Frontal cortex (tissue), 4 donors: ENCODE results near the gene APP. TPM values are rescaled to one million over a fixed set of nuclear protein-coding genes. Genes with fewer than 3 reads are reported as not detected.

ENCODE experiments used
- DNase-seq, 2 donors: peaks; one replicate each; pipeline ENCODE4 v3.0.0; 2012; ENCODE audit warnings: low spot score in 2 of 2
- FAIRE-seq: peaks from 2 replicates; lab custom pipeline; 2012; peaks lifted over from hg19 to GRCh38; lab: Jason Lieb, UNC
- total RNA-seq: library from RNA; depleted of rRNA; stranded (reverse); fragments of >200 nt; gene quantifications from one replicate; pipeline ENCODE4 v1.2.3, GENCODE V29; 2014
- donor health status: control.
- donor health status: control.
- donor health status: control.

The APP gene
- 549 TPM for total RNA-seq

DNA sequence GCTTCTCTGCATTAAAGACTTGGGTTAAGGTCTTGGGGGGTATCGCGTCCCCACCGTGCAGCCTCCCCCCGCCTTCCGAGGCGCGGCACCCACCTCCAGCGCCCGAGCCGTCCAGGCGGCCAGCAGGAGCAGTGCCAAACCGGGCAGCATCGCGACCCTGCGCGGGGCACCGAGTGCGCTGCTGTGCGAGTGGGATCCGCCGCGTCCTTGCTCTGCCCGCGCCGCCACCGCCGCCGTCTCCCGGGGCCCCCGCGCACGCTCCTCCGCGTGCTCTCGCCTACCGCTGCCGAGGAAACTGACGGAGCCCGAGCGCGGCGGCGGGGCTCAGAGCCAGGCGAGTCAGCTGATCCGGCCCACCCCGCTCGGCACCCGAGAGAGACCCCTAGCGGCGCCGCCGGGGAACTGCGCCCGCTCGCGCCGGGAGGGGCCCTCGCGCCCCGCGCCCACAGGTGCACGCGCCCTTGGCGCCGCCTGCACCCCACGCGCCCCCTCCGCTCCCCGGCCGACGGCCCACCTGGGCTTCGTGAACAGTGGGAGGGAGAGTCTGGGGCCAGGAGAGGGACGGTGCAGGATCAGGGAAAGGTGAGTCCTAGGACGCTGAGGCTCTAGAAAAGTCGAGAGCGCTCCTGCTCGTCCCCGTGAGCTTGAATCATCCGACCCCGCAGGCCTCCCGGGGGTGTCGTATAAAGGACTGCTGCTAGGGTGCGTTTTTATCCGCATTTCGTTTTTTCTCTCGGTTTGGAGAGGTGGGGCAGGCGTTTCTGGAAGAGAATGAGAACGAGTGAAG is at the start of gene APP:
TSS of gene APP (minus strand) at position 300 of the 787 bp plus-strand sequence. CDS start at position 150, 150 bp downstream.
- FAIRE-seq: no peak
- DNase-seq: peak; percentile 95 to 97

DNA sequence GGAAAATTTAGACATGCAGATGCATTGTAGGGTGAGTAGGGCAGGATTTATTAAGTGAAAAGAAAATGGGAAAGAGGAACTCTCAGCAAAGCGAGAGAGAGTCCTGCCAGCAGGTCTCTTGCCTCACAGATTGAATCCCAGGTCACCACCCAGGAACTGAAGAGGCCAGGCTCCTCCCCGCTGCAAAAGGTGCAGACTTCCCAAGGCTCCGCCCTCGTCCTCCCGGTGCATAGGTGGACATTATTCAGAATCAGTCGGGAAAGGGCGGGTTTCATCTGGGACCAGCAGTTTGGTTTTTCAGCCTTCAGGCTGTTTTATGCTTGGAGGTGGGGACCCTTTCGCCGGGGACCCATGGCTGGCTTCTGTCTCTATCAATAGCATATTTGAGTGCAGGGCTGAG is 41.6 kb upstream of the APP start:
- DNase-seq: no peak

DNA sequence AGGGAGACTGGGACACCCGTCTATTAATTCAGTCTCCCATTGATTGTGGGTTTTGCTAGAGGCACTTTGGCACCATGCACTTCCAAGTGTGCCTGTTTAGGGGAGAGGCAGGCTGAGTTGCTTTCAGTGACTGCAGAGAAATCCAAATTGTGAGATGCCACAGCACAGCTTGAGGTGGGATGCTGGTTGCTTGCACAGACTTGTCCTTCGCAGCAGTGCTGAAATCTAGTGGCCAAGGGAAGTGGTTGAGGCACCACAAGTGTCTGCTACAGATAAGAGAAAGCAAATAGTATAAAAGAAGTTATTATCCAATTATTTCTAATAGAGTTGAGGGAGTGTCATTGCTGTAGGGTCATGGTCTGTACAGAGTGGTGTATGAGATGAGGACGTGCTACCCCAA is 40.0 kb upstream of the APP start:
- FAIRE-seq: no peak
- no peak for DNase-seq

More for the DNA sequence above, 41.6 kb upstream of the APP start:
- no peak for FAIRE-seq

DNA sequence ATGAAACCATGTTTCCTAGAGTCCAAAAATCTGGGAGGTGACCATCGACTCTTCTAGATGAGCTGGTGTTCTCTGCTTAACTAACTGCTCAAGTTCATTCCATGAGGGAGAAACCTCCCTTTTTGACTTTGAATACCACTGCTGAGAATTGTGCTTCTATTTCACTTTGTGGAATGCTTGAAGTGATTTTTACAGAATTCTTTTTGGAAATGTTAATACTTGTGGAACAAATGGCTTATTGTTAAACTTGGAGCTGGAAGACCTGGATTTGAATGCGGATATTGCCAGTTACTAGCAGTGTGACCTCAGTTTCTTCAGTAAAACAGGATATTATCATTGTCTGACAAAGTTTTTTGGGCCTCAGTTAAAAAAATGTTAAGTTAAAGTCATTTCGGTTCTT is 36.5 kb upstream of the APP start:
- DNase-seq (no peak), FAIRE-seq (no peak)

DNA sequence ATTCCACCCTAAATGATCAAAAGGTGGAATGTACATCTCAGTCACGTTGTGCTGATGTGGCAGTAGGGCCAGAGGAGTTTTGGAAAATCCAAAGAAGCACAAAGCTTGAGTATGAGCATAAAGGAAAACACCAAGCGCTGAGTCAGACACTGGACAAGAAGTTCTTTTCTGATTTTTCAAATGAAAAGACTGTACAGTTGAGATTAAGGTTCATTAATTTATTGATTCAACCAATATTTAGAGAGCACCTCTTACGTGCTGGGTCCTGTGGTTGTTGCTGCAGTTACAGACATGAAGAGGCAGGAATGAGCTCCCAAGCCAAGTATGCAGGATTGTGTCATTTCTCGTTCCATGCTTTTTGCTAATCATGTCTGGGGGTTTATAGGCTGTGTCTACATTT is 28.9 kb upstream of the APP start:
- FAIRE-seq (no peak), DNase-seq (no peak)

DNA sequence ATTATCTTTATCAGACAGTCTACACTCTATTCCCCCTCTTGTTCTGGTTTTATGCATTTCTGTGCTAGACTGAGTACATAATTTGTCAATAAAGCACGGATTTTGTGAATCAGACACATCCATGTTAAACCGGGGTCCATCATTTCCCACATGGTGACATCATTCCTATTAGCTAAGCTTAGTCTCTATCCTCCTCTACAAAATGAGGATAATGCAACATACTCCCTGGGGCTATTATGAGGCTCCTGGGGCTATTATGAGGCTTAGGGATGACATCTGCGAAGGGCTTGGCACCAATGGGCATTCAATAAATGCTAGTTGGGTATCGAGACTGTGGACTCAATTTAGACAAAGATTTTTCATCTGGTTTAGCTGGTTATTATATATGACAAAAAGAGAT is 25.1 kb upstream of the APP start:
- DNase-seq: no peak
- no peak for FAIRE-seq

DNA sequence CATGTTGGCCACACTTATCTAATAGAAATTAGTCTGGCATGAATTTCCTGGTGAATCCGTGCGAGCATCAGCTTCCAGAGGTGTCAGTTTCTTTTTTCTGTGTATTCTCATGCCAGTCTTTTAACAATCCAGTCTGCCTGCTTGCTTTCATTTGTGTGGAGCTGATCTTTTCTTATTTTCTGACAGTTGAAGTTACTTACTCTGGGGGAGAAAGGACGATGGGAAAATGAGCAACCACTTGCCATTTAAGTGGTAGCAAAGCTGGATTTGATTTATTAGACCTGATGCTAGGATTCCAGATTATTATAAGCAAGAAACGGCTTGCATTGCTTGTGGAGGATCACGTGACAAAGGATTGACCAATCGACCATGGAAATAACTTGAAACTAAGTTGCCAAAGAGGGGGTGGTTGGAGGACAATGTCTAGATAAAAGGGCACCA is 24.3 kb upstream of the APP start:
- DNase-seq (no peak), FAIRE-seq (no peak)

DNA sequence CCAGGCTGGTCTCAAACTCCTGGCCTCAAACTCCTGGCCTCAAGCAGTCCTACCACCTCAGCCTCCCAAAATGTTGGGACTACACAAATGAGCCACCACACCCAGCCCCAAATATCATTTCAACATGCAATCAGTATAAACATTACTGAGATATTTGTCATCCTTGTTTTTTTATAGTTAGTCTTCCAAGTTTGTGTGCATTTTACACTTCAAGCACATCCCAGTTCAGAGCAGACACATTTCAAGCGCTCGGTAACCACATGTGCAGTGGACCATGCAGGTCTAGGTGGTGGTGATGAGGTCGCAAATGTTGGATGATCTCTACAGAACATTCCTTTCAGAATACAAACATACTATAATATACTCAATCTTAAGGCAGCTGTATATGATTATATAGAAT is 23.8 kb upstream of the APP start:
- no peak for DNase-seq

DNA sequence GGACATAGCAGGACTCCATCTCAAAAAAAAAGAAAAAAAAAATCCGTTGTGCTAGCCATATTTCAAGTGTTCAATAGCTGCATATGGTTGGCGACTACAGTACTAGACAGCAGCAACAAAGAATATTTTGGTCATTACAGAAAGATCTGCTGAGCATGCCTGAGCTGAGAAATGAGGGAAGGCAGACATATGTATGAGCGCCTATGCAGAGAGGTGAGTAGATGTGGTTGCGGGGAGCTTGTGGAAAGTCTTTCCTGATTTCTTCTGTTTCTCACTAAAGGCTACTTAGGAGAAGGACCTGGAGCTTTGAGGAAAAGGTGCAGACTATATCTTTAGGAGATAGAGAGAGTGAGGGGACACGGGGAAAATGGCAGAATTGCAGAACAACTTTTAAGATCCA is 21.0 kb upstream of the APP start:
- FAIRE-seq (no peak), DNase-seq (no peak)

More for the DNA sequence above, 23.8 kb upstream of the APP start:
- no peak for FAIRE-seq

DNA sequence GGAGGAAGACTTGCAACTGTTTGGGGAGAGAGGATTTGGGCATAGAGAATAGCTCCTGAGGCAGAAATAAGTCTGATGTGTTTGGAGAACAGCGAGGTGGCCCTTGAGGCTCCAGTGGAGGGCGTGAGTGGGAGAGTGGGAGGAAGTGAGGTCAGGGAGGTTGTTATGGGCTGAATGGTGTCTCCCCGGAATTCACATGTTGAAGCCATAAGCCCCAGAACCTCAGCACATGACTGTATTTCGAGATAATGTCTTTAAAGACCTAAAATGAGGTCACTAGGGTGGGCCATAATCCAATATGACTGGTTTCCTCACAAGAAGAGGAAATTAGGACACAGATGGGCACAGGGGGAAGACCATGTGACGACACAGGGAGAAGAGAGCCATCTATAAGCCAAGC is 17.9 kb upstream of the APP start:
- DNase-seq (no peak), FAIRE-seq (no peak)

DNA sequence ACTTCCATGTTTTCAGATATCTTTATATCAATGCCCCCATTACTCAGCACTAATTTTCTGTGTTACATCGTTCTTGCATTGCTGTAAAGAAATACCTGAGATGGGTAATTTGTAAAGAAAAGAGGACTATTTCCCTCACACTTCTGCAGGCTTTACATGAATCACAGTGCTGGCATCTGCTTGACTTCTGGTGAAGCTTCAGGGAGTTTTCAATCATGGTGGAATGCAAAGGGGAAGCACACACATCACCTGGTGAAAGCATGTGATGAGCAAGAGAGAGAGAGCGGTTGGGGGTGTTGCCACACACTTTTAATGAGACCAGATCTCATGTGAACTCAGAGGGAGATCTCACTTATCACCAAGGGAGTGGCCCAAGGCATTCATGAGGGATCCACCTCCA is 14.9 kb upstream of the APP start:
- FAIRE-seq: no peak

DNA sequence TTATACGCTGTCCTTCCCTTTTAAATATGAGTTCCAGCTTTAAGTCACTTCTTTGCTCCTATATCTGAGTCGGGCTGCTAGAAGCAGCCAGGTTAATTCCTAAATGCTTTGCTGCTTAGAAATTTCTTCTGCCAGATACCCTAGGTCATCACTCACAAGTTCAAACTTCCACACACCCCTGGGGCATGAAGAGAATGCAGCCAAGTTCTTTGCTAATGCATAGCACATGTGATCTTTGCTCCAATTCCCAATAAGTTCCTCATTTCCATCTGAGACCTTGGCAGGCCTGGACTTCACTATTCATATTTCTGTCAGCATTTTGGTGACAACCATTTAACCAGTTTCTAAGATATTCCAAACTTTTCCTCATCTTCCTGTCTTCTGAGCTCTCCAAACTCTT is 14.5 kb upstream of the APP start:
- no peak for FAIRE-seq
- DNase-seq: no peak

More for the DNA sequence above, 14.9 kb upstream of the APP start:
- no peak for DNase-seq

DNA sequence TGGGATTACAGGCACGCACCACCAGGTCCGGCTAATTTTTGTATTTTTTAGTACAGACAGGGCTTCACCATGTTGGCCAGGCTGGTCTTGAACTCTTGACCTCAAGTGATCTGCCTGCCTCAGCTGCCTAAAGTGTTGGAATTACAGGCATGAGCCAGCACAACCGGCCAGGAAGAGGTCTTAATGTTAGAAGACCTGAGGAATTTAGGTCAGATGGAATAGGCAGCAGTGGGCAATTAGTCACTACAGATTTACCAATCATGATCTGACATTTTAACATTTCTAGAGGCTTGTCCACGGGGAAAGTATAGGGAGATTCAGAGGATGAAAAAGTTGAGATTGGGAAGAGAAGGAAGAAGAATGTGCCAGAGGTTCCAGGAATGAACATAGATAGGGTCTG is 8.9 kb upstream of the APP start:
- FAIRE-seq (no peak), DNase-seq (no peak)

DNA sequence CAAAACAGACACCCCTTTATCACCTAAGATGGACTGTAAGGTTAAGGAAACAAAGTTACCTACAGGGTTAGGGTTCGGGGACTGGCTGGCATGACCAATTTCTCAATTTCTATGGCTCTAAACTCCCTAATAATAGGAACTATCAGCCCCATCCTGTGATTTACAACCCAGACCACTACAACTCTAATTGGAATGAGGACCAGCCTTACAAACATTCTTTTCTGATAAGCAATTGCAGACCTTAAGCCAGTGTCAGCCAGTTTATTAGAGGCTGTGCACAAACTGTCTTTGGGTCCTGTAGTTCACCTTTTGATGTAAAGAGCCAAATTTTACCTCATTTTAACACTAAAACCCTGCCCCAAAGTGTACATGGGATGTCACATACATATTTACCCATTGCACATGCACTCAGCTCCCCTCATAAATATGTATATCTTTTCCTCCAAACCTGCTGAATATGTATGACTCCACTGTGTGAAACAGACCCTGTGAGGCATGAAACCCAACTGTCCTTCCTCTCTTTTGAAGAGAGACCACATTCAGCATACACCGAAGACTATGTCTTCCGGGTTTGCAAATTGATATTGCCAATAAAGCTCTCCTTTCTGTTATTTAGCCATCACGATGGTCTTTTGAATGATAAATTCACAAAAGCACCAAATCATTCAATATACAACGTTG is 7.3 kb upstream of the APP start:
- DNase-seq (no peak), FAIRE-seq (no peak)

DNA sequence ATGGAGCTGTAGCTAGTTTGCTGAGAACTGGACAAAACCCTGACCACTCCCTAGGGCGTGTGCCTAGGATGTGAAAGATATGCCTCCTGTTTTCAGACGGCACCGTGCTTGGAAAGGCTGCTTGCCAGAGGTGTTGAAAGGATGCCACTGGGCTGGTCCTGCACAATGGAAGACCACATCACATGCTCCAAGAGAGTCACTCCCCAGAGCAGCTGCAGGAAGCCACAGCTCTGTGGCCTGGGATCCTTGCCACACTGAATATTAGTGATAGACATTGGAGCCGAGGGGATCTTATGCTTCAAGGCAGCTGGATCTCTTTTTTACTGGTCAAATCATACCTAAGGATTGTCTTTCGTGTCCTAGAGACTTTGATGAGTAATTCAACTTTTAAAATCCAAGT is 6.6 kb upstream of the APP start:
- DNase-seq (no peak), FAIRE-seq (no peak)

DNA sequence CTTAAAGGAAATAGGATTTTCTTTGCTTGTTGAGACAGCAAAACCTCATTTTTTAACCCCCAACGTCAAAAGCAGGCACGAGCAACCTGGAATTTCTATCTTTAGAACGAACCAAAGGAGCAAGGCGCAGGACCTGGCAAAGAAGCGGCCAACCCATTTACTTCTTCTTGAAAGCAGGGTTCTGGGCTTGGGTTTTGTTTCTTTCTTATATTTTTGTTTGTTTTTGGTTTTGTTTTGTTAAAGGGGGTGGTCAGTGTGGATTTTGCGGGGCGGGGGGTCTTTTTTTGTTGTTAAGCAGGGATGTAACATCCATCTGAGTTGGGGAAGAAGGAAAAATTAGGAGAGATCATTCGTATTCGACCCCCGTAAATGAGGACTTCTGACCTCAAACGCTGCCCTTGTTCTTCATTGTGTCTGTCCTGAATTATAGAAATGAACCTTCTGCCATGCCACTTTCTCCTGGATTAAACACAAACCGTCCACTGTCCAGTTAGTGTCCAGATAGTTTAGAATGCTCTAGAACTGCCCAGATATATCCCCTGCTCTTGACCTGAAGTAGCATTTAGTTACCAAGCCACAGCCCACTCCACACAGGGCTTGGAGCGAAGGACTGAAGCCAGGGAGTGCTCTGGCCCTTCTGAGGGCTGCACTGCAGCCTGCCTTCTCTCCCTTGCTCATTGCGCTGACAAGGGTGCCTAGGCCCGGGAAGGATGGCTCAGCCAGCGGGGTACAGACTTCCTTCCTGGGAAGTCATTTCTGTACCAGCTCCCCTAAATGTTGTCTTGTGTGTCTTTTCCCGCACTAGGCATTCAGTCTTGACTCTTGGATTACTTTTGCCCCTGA is 909 bp upstream of the APP start:
- DNase-seq: no peak
- no peak for FAIRE-seq

DNA sequence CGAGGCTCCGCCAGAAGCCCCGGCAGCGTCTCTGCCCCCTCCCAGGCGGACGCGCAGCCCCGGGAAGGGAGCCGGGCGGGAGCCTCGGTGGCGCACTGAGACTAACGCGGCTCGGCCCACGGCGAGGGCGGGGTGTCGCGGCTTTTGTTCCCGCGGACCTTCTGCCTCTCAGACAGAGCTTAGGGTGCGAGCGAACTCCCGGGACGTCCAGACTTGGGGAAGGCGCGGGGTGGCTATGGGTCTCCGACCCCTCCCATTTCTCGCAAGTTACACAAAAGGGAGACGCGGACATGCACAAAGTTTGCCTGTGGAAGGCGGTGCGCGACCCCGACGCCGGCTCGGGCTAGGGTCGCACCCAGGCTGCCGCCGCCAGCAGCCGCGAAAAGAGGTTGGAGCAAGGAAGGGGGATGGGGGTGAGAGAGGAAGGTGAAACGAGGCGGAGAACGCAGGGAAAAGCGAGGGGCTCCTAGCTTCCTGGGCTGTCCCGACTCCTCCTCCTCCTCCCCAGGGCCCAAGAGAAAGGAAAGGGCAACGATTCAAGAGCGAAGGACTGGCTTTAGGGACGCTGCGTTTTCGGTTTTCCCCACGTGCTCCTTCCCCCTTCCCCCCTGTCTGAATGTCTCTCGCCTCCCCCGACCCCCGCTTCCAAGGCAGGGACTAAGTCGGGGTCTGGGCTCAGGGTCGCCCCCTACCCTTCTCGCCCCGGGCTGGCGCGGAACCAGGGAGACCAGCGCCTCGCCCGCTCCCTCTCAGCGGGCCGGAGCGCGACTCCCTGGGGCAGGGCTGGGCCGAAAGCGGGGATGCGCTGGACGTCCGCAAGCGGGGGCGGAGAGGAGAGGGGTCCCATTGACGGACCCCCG is 729 bp downstream of the APP start:
- FAIRE-seq (no peak), DNase-seq (peak; percentile 54 to 75)

DNA sequence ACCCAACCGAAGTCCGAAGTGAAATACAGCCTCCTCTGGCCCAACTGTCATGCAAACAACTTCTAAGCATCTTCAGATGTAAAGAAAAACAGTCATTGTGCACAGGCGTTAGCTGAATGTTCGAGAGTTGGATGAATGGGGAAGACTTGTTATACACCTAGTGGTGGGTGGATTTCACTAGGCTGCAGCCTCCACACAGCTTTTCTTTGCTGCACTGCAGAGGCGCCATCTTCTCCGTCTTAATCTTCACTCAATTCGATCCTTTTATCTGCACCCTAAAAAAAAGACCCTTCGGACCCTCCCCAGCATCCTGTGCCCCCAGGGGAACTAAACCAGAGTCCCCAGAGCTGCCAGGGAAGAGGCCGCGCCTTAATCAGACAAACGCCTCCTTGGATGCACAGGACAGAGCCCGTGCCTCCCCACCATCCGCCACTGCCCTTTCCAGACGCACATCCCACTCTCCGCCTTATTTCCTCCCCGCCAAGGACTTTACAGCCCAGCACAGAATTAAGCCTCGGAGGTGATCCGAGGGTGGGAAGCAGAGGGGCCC is 1.4 kb downstream of the APP start:
- FAIRE-seq (no peak), DNase-seq (peak; percentile 45 to 65)

DNA sequence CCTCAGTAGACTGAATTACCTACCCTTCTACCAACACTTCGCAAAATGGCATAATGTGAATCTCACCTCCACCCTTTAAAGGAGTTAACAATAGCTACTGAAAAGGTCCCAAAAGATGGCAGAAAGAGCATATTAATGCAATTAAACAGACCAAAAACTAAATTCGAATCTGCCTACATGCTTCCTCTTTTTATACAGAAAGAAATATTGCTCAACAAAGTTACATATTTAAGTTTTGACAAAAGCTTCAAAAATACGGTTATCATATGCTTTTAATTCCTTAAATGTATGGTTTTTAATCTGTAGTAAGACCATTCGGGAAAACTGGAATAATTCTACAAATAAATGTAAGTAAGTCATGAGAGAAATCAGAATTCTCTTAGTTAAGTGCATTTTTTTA is 2.2 kb downstream of the APP start:
- FAIRE-seq: no peak
- DNase-seq: no peak
